Adrenal gland (tissue), 5 donors: ENCODE measurements around the gene USP2.

Experiments used
- CTCF ChIP-seq, 6 experiments: fragments of 450-650 bp in 4 of 6; fragments of 200-600 bp in 2 of 6; sonication (generic) in 1 of 6; IDR thresholded peaks; 1 replicate in 5 of 6; 2 replicates in 1 of 6; pipeline versions ENCODE4 v1.5.1 to v1.8.0; 2016 to 2021; ENCODE audit warnings: antibody characterized with exemption in 6 of 6, mild to moderate bottlenecking in 2 of 6, moderate library complexity in 1 of 6
- POLR2A ChIP-seq, 2 donors: fragments of 450-650 bp; IDR thresholded peaks; one replicate each; pipeline ENCODE4 v1.6.1; 2017; ENCODE audit warnings: antibody characterized with exemption in 2 of 2, mild to moderate bottlenecking in 2 of 2, moderate library complexity in 1 of 2
- donor health status: DM: no; HTN: no; CAD: no.

DNA sequence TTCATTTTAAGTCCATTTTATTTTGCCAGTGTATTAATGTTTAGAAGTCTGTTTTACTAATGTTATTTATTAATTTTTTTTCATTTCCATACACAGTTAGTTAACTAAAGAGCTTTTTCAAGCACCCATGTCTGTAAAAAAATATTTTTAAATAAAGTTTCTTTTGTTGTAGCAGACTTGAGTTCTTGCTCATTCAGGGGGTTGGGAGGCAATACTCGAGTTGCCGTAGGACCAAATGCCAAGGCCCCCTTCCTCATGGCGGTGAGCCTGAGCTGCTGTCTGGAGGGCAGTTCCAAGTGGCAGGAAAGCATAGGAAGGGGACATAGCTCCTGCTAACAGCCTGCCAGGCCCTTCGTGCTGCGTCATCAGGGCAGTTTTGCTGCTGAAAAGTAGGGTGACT lies 73.5 kb downstream of the USP2 start:
- TF ChIP-seq CTCF (IDR thresholded peaks at IDR 0.05) (no peak), POLR2A (IDR thresholded peaks at IDR 0.05) (no peak)
